Choroid plexus epithelial cell (primary cell): ENCODE results near the gene GMPPA.

Experiments used
- DNase-seq: peaks from one replicate; pipeline ENCODE4 v3.0.0-alpha.2; 2010; ENCODE audit warnings: low read depth
- H3K4me3 ChIP-seq: 2 replicates; pipeline ENCODE4 v1.5.1; 2011; ENCODE audit warnings: low read depth, mild to moderate bottlenecking, control low read depth, low read length, moderate library complexity
- TF ChIP-seq, protein P1 (sequence below): conservative IDR thresholded peaks from 2 replicates; pipeline ENCODE4 v1.5.1; 2011; ENCODE audit warnings: low read depth, mild to moderate bottlenecking, control low read depth, inconsistent platforms, low read length, moderate library complexity

Gene GMPPA

DNA sequence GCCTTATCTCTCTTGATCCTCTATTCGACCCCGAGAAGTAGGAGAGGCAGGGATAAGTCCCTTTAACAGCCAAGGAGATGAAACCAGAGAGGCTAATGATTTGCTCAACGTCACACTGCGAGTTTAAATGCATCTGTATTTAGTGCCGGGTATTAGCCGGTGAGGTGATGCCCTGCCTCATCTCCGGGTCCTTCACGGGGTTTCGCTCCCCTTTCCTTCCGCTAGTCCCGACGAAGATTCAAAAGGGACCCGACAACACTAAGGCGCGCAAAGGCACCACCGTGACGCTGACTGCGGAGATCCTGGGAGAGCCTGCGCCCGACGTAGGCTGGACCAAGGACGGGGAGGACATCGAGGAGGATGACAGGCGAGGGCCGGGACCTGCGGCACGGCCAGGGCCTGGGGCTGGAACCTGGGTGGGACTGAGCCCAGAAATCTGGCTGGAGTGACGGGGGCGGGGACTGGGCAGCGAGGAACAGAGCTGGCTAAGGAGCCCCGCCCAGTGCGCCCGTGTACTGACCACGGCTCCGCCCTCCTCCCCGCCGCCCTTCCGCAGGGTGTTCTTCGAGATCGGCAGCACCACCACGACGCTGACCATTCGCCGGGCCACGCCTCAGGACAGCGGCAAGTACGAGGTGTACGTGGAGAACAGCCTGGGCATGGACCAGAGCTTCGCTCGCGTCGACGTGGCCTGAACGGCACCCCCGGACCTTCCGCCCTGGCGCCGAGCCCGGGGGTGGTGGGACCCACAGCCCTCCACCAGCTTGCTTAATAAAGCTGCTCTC, 1.0 kb upstream of the GMPPA start:
- peak overlapping the region; percentile 84 for H3K4me3 ChIP-seq
- peak; percentile 84 for DNase-seq
- TF ChIP-seq, protein P1, sequence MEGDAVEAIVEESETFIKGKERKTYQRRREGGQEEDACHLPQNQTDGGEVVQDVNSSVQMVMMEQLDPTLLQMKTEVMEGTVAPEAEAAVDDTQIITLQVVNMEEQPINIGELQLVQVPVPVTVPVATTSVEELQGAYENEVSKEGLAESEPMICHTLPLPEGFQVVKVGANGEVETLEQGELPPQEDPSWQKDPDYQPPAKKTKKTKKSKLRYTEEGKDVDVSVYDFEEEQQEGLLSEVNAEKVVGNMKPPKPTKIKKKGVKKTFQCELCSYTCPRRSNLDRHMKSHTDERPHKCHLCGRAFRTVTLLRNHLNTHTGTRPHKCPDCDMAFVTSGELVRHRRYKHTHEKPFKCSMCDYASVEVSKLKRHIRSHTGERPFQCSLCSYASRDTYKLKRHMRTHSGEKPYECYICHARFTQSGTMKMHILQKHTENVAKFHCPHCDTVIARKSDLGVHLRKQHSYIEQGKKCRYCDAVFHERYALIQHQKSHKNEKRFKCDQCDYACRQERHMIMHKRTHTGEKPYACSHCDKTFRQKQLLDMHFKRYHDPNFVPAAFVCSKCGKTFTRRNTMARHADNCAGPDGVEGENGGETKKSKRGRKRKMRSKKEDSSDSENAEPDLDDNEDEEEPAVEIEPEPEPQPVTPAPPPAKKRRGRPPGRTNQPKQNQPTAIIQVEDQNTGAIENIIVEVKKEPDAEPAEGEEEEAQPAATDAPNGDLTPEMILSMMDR: no peak

- TF ChIP-seq, protein P1: no peak
- DNase-seq: no peak
- peak overlapping the region; percentile 84 for H3K4me3 ChIP-seq
Observed at GRCh38 chr2:219499058-219499307, 292 bp downstream of the GMPPA start.

DNA sequence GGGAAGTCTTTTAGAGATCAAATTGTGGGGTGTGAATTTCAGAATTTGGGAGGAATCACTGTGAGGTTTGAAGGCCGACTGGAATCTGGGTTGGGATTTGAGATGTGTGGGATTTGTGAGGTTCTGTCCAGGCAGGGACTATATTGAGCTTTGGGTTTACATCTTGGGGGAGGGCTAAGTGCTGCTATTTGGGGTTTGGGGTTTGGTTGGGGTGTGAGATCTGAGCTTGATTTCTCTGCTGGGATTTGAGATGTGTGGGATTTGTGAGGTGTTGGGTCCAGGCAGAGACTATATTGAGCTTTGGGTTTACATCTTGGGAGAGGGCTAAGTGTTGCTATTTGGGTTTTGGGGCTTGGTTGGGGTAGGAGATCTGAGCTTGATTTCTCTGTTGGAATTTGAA, 864 bp downstream of the GMPPA start:
- TF ChIP-seq, protein P1: no peak
- DNase-seq: no peak
- peak overlapping the region; percentile 84 for H3K4me3 ChIP-seq

GRCh38 chr2:219500135-219500534, 1.4 kb downstream of the GMPPA start:
- TF ChIP-seq, protein P1: peak; percentile 52
- H3K4me3 ChIP-seq: peak overlapping the region; percentile 7
- peak; percentile 44 for DNase-seq

GRCh38 chr2:219501849-219502248, 3.2 kb downstream of the GMPPA start:
- no peak overlapping the region for H3K4me3 ChIP-seq
- no peak for DNase-seq
- TF ChIP-seq, protein P1: no peak

DNA sequence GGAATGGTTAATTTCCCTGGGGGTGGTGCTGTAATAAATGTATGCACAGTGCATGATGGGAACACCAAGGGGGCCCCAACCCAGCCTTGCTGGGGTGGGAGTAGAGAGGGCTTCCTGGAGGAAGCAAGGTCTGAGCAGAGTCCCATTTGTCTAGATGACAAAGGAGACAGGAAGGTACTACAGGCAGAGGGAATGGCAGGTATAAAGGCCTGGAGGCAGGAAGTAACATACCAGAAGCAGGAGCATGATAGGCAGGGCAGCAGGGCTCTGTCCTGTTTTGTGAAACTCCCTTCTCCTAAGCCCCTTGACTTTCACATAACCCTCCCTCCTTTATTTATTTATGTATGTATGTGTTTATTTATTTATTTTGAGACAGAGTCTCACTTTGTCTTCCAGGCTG, 3.9 kb downstream of the GMPPA start:
- DNase-seq: no peak

More for the DNA sequence above, 3.9 kb downstream of the GMPPA start:
- TF ChIP-seq, protein P1: no peak
- H3K4me3 ChIP-seq: no peak overlapping the region
